ENCODE data around the gene LRP8.

DNA sequence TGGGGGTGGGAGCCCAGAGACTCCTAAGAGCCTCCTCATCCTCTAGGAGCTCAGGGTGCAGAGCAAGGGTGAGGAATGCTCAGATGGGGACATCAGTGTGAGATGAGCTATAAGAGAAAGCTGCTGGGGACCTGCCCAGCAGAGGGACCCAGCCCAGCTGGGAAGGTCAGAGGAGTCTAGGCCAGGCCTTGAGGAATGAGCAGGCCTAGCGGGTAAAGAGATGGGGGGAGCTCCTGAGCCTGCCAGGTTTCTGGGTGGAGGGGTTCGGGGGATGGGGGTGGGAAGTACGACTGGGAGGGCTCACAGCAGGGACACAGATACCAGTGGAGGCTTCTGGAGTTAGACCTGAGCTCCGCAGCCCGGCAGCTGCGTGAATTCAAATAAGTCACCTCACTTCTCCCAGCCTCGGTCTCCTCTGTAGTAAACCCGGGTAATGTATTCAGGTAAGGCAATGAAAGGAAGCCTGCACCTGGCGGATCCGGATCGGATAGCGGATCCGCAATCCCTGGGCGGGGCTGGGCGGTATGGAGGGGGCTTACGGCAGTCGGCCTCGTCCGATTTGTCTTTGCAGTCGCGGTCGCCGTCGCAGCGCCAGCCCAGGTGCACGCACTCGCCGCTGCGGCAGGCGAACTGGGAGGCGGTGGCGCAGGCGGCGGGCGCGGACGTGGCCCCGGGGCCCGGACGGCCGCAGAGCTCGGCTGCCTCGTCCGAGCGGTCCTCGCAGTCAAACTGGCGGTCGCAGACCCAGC lies 51.5 kb downstream of the LRP8 start:
- TF ChIP-seq, protein P1, sequence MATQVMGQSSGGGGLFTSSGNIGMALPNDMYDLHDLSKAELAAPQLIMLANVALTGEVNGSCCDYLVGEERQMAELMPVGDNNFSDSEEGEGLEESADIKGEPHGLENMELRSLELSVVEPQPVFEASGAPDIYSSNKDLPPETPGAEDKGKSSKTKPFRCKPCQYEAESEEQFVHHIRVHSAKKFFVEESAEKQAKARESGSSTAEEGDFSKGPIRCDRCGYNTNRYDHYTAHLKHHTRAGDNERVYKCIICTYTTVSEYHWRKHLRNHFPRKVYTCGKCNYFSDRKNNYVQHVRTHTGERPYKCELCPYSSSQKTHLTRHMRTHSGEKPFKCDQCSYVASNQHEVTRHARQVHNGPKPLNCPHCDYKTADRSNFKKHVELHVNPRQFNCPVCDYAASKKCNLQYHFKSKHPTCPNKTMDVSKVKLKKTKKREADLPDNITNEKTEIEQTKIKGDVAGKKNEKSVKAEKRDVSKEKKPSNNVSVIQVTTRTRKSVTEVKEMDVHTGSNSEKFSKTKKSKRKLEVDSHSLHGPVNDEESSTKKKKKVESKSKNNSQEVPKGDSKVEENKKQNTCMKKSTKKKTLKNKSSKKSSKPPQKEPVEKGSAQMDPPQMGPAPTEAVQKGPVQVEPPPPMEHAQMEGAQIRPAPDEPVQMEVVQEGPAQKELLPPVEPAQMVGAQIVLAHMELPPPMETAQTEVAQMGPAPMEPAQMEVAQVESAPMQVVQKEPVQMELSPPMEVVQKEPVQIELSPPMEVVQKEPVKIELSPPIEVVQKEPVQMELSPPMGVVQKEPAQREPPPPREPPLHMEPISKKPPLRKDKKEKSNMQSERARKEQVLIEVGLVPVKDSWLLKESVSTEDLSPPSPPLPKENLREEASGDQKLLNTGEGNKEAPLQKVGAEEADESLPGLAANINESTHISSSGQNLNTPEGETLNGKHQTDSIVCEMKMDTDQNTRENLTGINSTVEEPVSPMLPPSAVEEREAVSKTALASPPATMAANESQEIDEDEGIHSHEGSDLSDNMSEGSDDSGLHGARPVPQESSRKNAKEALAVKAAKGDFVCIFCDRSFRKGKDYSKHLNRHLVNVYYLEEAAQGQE (IDR thresholded peaks at IDR 0.05; ENCODE audit: low read depth, low read length) = no peak
- TF ChIP-seq RAD21 (IDR thresholded peaks at IDR 0.05; ENCODE audit: low read length) (no peak), CHD2 (IDR thresholded peaks at IDR 0.05; ENCODE audit: low read length, partially characterized antibody) (no peak), GABPA (IDR thresholded peaks at IDR 0.05; ENCODE audit: low read depth) (no peak)

All from SK-N-SH (cell line).